Ascending aorta (tissue), 2 donors: ENCODE results near the gene GPR17. TPM values are rescaled to one million over a fixed set of nuclear protein-coding genes. Genes with fewer than 3 reads are reported as not detected.
A peak's percentile ranks its signal among the peaks of the same experiment; 100 is the strongest.

Source experiments
- DNase-seq, 2 donors: peaks; one replicate each; pipeline ENCODE4 v3.0.0-alpha.2; 2019; ENCODE audit warnings: low spot score in 2 of 2
- H3K27ac ChIP-seq, 2 donors: fragments of 200-600 bp; sonication (generic); one replicate each; pipeline ENCODE4 v1.5.1; 2016 to 2017; ENCODE audit warnings: mild to moderate bottlenecking in 1 of 2
- H3K27me3 ChIP-seq: fragments of 200-600 bp; sonication (generic); one replicate; pipeline ENCODE4 v1.5.1; 2017
- H3K36me3 ChIP-seq, 2 donors: fragments of 200-600 bp; sonication (generic); one replicate each; pipeline ENCODE4 v1.5.1; 2016
- H3K4me1 ChIP-seq, 2 donors: fragments of 200-600 bp; sonication (generic); one replicate each; pipeline ENCODE4 v1.5.1; 2016 to 2017; ENCODE audit warnings: mild to moderate bottlenecking in 1 of 2
- H3K4me3 ChIP-seq, 2 donors: fragments of 200-600 bp; sonication (generic); one replicate each; pipeline ENCODE4 v1.5.1; 2016 to 2017; ENCODE audit warnings: mild to moderate bottlenecking in 1 of 2
- H3K9me3 ChIP-seq, 2 donors: fragments of 200-600 bp; sonication (generic); one replicate each; pipeline ENCODE4 v1.5.1; 2016
- CTCF ChIP-seq, 3 experiments: fragments of 200-600 bp in 2 of 3; fragments of 450-650 bp in 1 of 3; sonication (generic) in 2 of 3; IDR thresholded peaks; one replicate each; pipeline ENCODE4 v1.5.1; 2016 to 2019; ENCODE audit warnings: antibody characterized with exemption in 3 of 3, mild to moderate bottlenecking in 1 of 3, moderate library complexity in 1 of 3
- intact Hi-C: fragments of 100-400 bp; cut with DNase I; formaldehyde crosslinking; loops from one replicate; pipeline ENCODE4 v1.15.1; 2023
- total RNA-seq: library from RNA; depleted of rRNA; stranded (reverse); fragments of >200 nt; gene quantifications from one replicate; pipeline ENCODE4 v1.1.0, GENCODE V29; 2016

GPR17 gene
- total RNA-seq, 1 donor from 2014 or later, result not detected

- peaks cover 16 to 28% of the 10 kb centered on the region in 2 donors for H3K4me1 ChIP-seq
- intact Hi-C loops, result loop anchor here (2.0 to 5.0 kb wide), 4 partner anchors 34 to 111 kb away; partner anchors contain the start of gene IWS1
- TF ChIP-seq CTCF (IDR thresholded peaks at IDR 0.05), result no peak
- H3K27me3 ChIP-seq, result no peaks in the 10 kb centered on the region
- peaks cover 39 to 49% of the 10 kb centered on the region in 2 donors for H3K36me3 ChIP-seq
- H3K27ac ChIP-seq, result peak overlapping the region; percentile 87 to 90
- no peak for DNase-seq
- no peaks in the 10 kb centered on the region for H3K9me3 ChIP-seq
- H3K4me3 ChIP-seq, result no peak overlapping the region
Measured at GRCh38 chr2:127638361-127639110, 7.4 kb upstream of the GPR17 start.

GRCh38 chr2:127639111-127639474, 6.9 kb upstream of the GPR17 start:
- intact Hi-C loops, result loop anchor here (2.0 to 5.0 kb wide), 4 partner anchors 33 to 112 kb away; partner anchors contain the start of gene IWS1
- Histone ChIP-seq H3K27me3 (no peaks in the 10 kb centered on the region), H3K27ac (peak overlapping the region; percentile 87 to 90), H3K4me3 (no peak overlapping the region), H3K9me3 (no peaks in the 10 kb centered on the region), H3K4me1 (peaks cover 12 to 23% of the 10 kb centered on the region in 2 donors), H3K36me3 (peaks cover 39 to 53% of the 10 kb centered on the region in 2 donors)
- no peak for DNase-seq
- no peak for TF ChIP-seq CTCF (IDR thresholded peaks at IDR 0.05)

GRCh38 chr2:127640082-127641072, 5.6 kb upstream of the GPR17 start:
- DNase-seq, result no peak
- TF ChIP-seq CTCF (IDR thresholded peaks at IDR 0.05), result peak in 2 of 3 experiments; percentile 7 to 9
- intact Hi-C loops, result no loop called here
- Histone ChIP-seq H3K27ac (peak overlapping the region; percentile 67 to 87), H3K36me3 (peaks cover 39 to 59% of the 10 kb centered on the region in 2 donors), H3K9me3 (no peaks in the 10 kb centered on the region), H3K4me1 (peaks cover 7 to 17% of the 10 kb centered on the region in 2 donors), H3K27me3 (no peaks in the 10 kb centered on the region), H3K4me3 (no peak overlapping the region)

GRCh38 chr2:127641133-127641532, 4.8 kb upstream of the GPR17 start:
- Histone ChIP-seq H3K9me3 (no peaks in the 10 kb centered on the region), H3K4me3 (no peak overlapping the region), H3K27me3 (no peaks in the 10 kb centered on the region), H3K27ac (peak overlapping the region; percentile 11 to 56), H3K4me1 (peaks cover 7 to 17% of the 10 kb centered on the region in 2 donors), H3K36me3 (peaks cover 39 to 60% of the 10 kb centered on the region in 2 donors)
- intact Hi-C loops, result no loop called here
- TF ChIP-seq CTCF (IDR thresholded peaks at IDR 0.05), result no peak
- DNase-seq, result no peak

GRCh38 chr2:127641846-127642507, 4.0 kb upstream of the GPR17 start:
- Histone ChIP-seq H3K4me3 (no peak overlapping the region), H3K4me1 (peaks cover 11 to 21% of the 10 kb centered on the region in 2 donors), H3K36me3 (peaks cover 39 to 63% of the 10 kb centered on the region in 2 donors), H3K9me3 (no peaks in the 10 kb centered on the region), H3K27me3 (no peaks in the 10 kb centered on the region), H3K27ac (peak overlapping the region; percentile 11 to 56)
- no peak for DNase-seq
- intact Hi-C loops, result no loop called here
- no peak for TF ChIP-seq CTCF (IDR thresholded peaks at IDR 0.05)
